Calu3 (cell line): ENCODE data around the gene SDCCAG8. TPM values are rescaled to one million over a fixed set of nuclear protein-coding genes. Genes with fewer than 3 reads are reported as not detected.

ENCODE experiments used
- BruUV-seq: library from RNA; stranded (reverse); fragments of 400-500 nt; replicated peaks from 2 replicates; lab custom pipeline; 2021; lab: Mats Ljungman, UMichigan
- CTCF ChIA-PET: fragments of 300-600 bp; sonication (Branson Sonifier 250); formaldehyde crosslinking; loops from one replicate; lab custom pipeline; 2022; ENCODE audit warnings: antibody characterized with exemption; lab: Charles Lee
- DNase-seq: peaks from one replicate; pipeline ENCODE4 v3.0.0; 2022
- H3K27ac Mint-ChIP-seq: one replicate; pipeline ENCODE4 v1.8.0; 2022; ENCODE audit warnings: mixed read lengths; ENCODE audit not compliant: unreplicated experiment
- H3K27me3 Mint-ChIP-seq: one replicate; pipeline ENCODE4 v1.8.0; 2022; ENCODE audit warnings: mixed read lengths; ENCODE audit not compliant: unreplicated experiment
- H3K36me3 Mint-ChIP-seq: one replicate; pipeline ENCODE4 v1.8.0; 2022; ENCODE audit warnings: mild to moderate bottlenecking, moderate library complexity, mixed read lengths; ENCODE audit not compliant: insufficient read depth, unreplicated experiment
- H3K4me1 Mint-ChIP-seq: one replicate; pipeline ENCODE4 v1.8.0; 2022; ENCODE audit warnings: mild to moderate bottlenecking, low read depth, mixed read lengths; ENCODE audit not compliant: unreplicated experiment
- H3K4me3 Mint-ChIP-seq: one replicate; pipeline ENCODE4 v1.8.0; 2022; ENCODE audit warnings: mild to moderate bottlenecking, low read depth, moderate library complexity, mixed read lengths; ENCODE audit not compliant: unreplicated experiment
- H3K9me3 Mint-ChIP-seq: one replicate; pipeline ENCODE4 v1.8.0; 2022; ENCODE audit warnings: low read depth, mixed read lengths; ENCODE audit not compliant: unreplicated experiment
- intact Hi-C: fragments of 100-400 bp; cut with micrococcal nuclease; formaldehyde crosslinking; loops from one replicate; pipeline ENCODE4 v1.10.0; 2022; ENCODE audit not compliant: unreplicated experiment
- total RNA-seq: library from RNA; stranded (reverse); gene quantifications from 2 replicates; pipeline ENCODE4 v1.2.3, GENCODE V29; 2022
- TF ChIP-seq, protein P1 (sequence below): fragments of 200-600 bp; IDR thresholded peaks from one replicate; pipeline ENCODE4 v1.8.0; 2022; ENCODE audit warnings: antibody characterized with exemption; ENCODE audit not compliant: unreplicated experiment

Gene SDCCAG8
- total RNA-seq, 1 experiment from 2014 or later, result 67.3 TPM

DNA sequence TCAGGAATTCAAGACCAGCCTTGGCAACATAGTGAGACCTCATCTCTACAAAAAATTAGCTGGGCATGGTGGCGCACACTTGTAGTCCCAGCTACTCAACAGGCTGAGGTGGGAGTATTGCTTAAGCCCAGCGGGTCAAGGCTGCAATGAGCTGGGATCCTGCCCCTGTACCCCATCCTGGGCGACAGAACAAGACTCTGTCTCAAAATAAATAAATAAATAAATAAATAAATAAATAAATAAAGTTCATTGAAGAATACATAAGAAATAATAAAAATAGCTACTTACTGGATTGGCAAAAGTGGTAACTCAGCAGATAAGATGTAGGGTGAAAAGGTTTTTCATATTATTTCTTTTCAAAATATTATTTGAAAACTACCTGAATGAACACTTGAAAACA, 6.6 kb upstream of the SDCCAG8 start:
- intact Hi-C loops, result loop anchor here (5.0 kb wide), 1 partner anchor 37 kb away; no protein-coding TSS in a partner anchor
- peaks cover 39% of the 10 kb centered on the region for H3K4me1 Mint-ChIP-seq
- TF ChIP-seq, protein P1, sequence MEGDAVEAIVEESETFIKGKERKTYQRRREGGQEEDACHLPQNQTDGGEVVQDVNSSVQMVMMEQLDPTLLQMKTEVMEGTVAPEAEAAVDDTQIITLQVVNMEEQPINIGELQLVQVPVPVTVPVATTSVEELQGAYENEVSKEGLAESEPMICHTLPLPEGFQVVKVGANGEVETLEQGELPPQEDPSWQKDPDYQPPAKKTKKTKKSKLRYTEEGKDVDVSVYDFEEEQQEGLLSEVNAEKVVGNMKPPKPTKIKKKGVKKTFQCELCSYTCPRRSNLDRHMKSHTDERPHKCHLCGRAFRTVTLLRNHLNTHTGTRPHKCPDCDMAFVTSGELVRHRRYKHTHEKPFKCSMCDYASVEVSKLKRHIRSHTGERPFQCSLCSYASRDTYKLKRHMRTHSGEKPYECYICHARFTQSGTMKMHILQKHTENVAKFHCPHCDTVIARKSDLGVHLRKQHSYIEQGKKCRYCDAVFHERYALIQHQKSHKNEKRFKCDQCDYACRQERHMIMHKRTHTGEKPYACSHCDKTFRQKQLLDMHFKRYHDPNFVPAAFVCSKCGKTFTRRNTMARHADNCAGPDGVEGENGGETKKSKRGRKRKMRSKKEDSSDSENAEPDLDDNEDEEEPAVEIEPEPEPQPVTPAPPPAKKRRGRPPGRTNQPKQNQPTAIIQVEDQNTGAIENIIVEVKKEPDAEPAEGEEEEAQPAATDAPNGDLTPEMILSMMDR, result no peak

DNA sequence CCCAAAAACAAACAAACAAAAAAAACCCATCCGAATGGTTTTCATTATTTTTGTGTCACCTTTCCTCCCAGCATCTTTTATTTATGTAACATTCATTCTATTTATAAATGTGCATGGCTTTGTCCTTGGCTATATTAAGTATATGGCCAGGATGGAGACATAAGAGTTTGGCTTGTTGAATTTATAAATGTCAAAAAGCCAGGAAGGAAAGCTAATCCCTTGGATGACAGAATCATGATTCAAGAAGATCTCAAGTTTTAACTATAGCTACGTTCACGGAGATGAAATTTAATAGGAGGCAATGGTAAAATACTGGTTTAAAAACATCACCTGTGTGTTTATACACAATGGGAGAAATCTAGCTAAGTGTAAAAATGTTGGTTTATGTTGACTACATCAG, 5.7 kb upstream of the SDCCAG8 start:
- H3K4me1 Mint-ChIP-seq, result peaks cover 39% of the 10 kb centered on the region
- BruUV-seq, result no TSS peak

More for the DNA sequence above, 6.6 kb upstream of the SDCCAG8 start:
- Mint-ChIP-seq H3K27me3 (no peaks in the 10 kb centered on the region), H3K9me3 (no peaks in the 10 kb centered on the region), H3K27ac (no peak overlapping the region), H3K4me3 (no peak overlapping the region), H3K36me3 (peaks cover 34% of the 10 kb centered on the region)
- DNase-seq, result no peak
- BruUV-seq, result no TSS peak
- CTCF ChIA-PET, result no interaction called here

DNA sequence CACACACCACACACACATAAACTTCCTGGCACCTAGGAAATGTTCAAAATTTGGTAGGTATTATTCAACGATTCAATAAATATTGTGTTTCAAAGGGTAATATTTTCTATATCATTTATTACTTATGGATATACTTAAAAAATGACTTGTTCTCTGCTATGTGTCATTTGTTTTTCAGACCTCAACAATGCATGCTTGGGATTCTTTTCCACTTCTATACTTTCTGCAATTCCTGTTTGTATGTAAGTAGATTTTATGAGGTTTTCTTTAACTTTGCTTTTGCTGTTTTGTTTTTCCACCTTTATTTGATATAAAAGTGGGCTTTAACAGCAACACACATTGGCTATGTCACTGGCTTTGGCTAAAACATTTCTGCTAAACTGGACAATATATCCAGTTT, 4.3 kb upstream of the SDCCAG8 start:
- DNase-seq, result no peak
- TF ChIP-seq, protein P1, result no peak
- H3K36me3 Mint-ChIP-seq, result peaks cover 50% of the 10 kb centered on the region
- no peak overlapping the region for H3K27ac Mint-ChIP-seq
- H3K9me3 Mint-ChIP-seq, result no peaks in the 10 kb centered on the region
- peaks cover 39% of the 10 kb centered on the region for H3K4me1 Mint-ChIP-seq
- TSS peak; percentile 3 for BruUV-seq
- intact Hi-C loops, result loop anchor here (2.0 to 10.0 kb wide), 4 partner anchors 17 to 143 kb away; no protein-coding TSS in a partner anchor
- CTCF ChIA-PET, result no interaction called here
- peak overlapping the region; percentile 43 for H3K4me3 Mint-ChIP-seq
- H3K27me3 Mint-ChIP-seq, result no peaks in the 10 kb centered on the region

More for the DNA sequence above, 5.7 kb upstream of the SDCCAG8 start:
- Mint-ChIP-seq H3K36me3 (peaks cover 43% of the 10 kb centered on the region), H3K9me3 (no peaks in the 10 kb centered on the region), H3K27me3 (no peaks in the 10 kb centered on the region), H3K4me3 (no peak overlapping the region), H3K27ac (peak overlapping the region; percentile 34)
- no peak for DNase-seq
- CTCF ChIA-PET, result no interaction called here
- TF ChIP-seq, protein P1, result no peak
- intact Hi-C loops, result loop anchor here (2.0 to 10.0 kb wide), 4 partner anchors 15 to 145 kb away; no protein-coding TSS in a partner anchor

DNA sequence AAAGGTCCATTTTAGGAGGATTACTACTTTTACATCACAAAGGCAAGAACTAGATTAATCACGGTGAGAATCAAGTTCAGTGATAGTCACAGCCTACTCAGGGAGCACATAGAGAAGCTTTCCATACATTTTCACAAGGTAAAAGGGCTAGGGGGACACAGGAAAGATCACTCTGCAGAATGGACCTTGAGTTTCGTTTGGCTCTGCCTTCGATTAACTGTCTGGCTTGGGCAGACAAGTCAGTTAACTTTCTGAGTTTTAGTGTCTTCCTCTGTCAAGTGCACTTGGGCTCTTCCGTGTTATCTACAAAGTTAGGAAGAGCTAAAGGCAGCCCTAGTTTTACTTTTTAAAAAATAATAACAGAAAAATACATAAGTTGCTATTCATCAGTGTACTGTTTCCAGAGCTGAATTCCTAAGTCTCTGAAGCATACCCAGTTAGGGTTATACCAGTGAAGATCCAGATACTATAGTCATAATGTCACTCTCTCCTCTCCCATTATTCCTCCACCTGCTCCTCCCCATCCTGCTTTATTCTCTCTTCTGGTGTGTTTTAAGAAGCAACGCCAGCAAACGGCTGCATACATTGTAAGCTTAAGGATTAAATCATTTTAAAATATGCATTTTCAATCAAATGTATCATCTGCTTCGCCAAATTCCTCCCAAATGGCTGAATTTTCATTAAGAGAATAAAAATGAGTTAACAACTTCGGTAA, 2.5 kb upstream of the SDCCAG8 start:
- Mint-ChIP-seq H3K9me3 (no peaks in the 10 kb centered on the region), H3K4me1 (peaks cover 25% of the 10 kb centered on the region), H3K27ac (peak overlapping the region; percentile 80), H3K36me3 (peaks cover 52% of the 10 kb centered on the region), H3K27me3 (no peaks in the 10 kb centered on the region), H3K4me3 (peak overlapping the region; percentile 90)
- intact Hi-C loops, result loop anchor here (5.0 to 10.0 kb wide), 3 partner anchors 39 to 141 kb away; no protein-coding TSS in a partner anchor
- CTCF ChIA-PET, result interaction anchor here (0.8 kb wide), 1 partner anchor 19 kb away, joined by 4 read pairs; no protein-coding TSS in a partner anchor
- TF ChIP-seq, protein P1, result no peak
- no peak for DNase-seq
- TSS peak; percentile 59 for BruUV-seq
